ENCODE measurements around the gene MAPRE2.

MAPRE2 gene

GRCh38 chr18:35063875-35064690, 22.9 kb downstream of the MAPRE2 start:
- no peak for DNase-seq

GRCh38 chr18:35067454-35067853, 26.2 kb downstream of the MAPRE2 start:
- DNase-seq, result no peak

GRCh38 chr18:35071819-35072247, 30.6 kb downstream of the MAPRE2 start:
- DNase-seq, result no peak

- DNase-seq, result no peak
Observed at GRCh38 chr18:35072616-35073015, 31.4 kb downstream of the MAPRE2 start.

GRCh38 chr18:35073186-35074105, 32.2 kb downstream of the MAPRE2 start:
- no peak for DNase-seq

GRCh38 chr18:35074581-35074980, 33.4 kb downstream of the MAPRE2 start:
- no peak for DNase-seq

GRCh38 chr18:35075132-35075531, 33.9 kb downstream of the MAPRE2 start:
- DNase-seq, result no peak

- no peak for DNase-seq
Observed at GRCh38 chr18:35076135-35076924, 35.1 kb downstream of the MAPRE2 start.

GRCh38 chr18:35077937-35078336, 36.7 kb downstream of the MAPRE2 start:
- no peak for DNase-seq

GRCh38 chr18:35080058-35080457, 38.8 kb downstream of the MAPRE2 start:
- DNase-seq, result no peak

- DNase-seq, result no peak
Observed at GRCh38 chr18:35083174-35083712, 42.0 kb downstream of the MAPRE2 start.

GRCh38 chr18:35084494-35085449, 43.6 kb downstream of the MAPRE2 start:
- DNase-seq, result no peak

- DNase-seq, result no peak
Observed at GRCh38 chr18:35085450-35086380, 44.5 kb downstream of the MAPRE2 start.

GRCh38 chr18:35086704-35087103, 45.5 kb downstream of the MAPRE2 start:
- DNase-seq, result no peak

GRCh38 chr18:35087726-35088125, 46.5 kb downstream of the MAPRE2 start:
- no peak for DNase-seq

GRCh38 chr18:35088921-35089320, 47.7 kb downstream of the MAPRE2 start:
- no peak for DNase-seq

GRCh38 chr18:35089382-35089781, 48.2 kb downstream of the MAPRE2 start:
- DNase-seq, result no peak

- no peak for DNase-seq
Observed at GRCh38 chr18:35089891-35090550, 48.8 kb downstream of the MAPRE2 start.

GRCh38 chr18:35091841-35092240, 50.6 kb downstream of the MAPRE2 start:
- no peak for DNase-seq
